Left ventricle myocardium inferior (tissue), 1 donor: ENCODE measurements around the gene GPR31. TPM values are rescaled to one million over a fixed set of nuclear protein-coding genes. Genes with fewer than 3 reads are reported as not detected.
A peak's percentile ranks its signal among the peaks of the same experiment; 100 is the strongest.

ENCODE experiments used
- DNase-seq: peaks from one replicate; pipeline ENCODE4 v3.0.0-alpha.2; 2020
- H3K27ac ChIP-seq: fragments of 200-600 bp; replicated peaks from 2 replicates; pipeline ENCODE4 v1.8.0; 2021
- H3K27me3 ChIP-seq: fragments of 200-600 bp; 2 replicates; pipeline ENCODE4 v1.8.0; 2021; ENCODE audit warnings: low read depth
- H3K36me3 ChIP-seq: fragments of 200-600 bp; 2 replicates; pipeline ENCODE4 v1.8.0; 2021
- H3K4me1 ChIP-seq: fragments of 200-600 bp; 2 replicates; pipeline ENCODE4 v1.8.0; 2021
- H3K4me3 ChIP-seq: fragments of 200-600 bp; 2 replicates; pipeline ENCODE4 v1.8.0; 2021; ENCODE audit warnings: mild to moderate bottlenecking, moderate library complexity
- H3K9me3 ChIP-seq: fragments of 200-600 bp; replicated peaks from 2 replicates; pipeline ENCODE4 v1.8.0; 2021
- intact Hi-C: fragments of 100-400 bp; cut with micrococcal nuclease; formaldehyde crosslinking; loops from one replicate; pipeline ENCODE4 v1.11.0; 2022
- total RNA-seq: library from RNA; stranded (reverse); fragmentation: NEBNext Ultra II Directional; extraction: Animal tissue kit (Norgen Biotek cat#: 25700); gene quantifications from one replicate; pipeline ENCODE4 v1.2.1, GENCODE V29; 2021
- TF ChIP-seq, protein P1 (sequence below): fragments of 200-600 bp; IDR thresholded peaks from 2 replicates; pipeline ENCODE4 v1.8.0; 2021; ENCODE audit warnings: antibody characterized with exemption, mild to moderate bottlenecking, borderline replicate concordance
- donor health status: DM: no; HTN: yes; CAD: no; lungs with severe emphysema.

GPR31 gene
- total RNA-seq, 1 donor from 2014 or later, result not detected

DNA sequence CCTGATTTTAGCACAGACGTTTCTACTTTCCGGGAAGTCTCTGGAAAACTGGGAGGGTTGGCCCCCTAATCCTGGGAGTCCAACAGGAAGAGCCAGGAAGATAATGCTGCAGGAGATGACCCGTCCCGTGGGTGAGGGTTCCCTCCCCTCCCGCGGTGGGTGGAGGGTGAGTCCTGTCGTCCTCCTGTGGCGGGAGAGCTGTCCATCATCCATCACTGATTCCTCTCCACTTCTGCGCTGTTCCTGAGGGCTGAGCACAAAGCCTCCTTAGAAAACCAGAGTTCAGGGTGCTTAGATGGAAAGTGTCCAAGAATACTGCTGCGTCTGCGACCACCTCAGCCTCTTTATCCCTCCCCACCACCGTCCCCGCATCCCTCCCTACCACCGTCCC lies 40.9 kb downstream of the GPR31 start:
- TF ChIP-seq, protein P1, sequence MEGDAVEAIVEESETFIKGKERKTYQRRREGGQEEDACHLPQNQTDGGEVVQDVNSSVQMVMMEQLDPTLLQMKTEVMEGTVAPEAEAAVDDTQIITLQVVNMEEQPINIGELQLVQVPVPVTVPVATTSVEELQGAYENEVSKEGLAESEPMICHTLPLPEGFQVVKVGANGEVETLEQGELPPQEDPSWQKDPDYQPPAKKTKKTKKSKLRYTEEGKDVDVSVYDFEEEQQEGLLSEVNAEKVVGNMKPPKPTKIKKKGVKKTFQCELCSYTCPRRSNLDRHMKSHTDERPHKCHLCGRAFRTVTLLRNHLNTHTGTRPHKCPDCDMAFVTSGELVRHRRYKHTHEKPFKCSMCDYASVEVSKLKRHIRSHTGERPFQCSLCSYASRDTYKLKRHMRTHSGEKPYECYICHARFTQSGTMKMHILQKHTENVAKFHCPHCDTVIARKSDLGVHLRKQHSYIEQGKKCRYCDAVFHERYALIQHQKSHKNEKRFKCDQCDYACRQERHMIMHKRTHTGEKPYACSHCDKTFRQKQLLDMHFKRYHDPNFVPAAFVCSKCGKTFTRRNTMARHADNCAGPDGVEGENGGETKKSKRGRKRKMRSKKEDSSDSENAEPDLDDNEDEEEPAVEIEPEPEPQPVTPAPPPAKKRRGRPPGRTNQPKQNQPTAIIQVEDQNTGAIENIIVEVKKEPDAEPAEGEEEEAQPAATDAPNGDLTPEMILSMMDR, result no peak
- no peaks in the 10 kb centered on the region for H3K9me3 ChIP-seq
- peaks cover 91% of the 10 kb centered on the region for H3K27me3 ChIP-seq
- peaks cover 3% of the 10 kb centered on the region for H3K4me1 ChIP-seq
- DNase-seq, result no peak
- intact Hi-C loops, result no loop called here
- H3K4me3 ChIP-seq, result no peak overlapping the region
- H3K36me3 ChIP-seq, result no peaks in the 10 kb centered on the region
- H3K27ac ChIP-seq, result no peak overlapping the region

DNA sequence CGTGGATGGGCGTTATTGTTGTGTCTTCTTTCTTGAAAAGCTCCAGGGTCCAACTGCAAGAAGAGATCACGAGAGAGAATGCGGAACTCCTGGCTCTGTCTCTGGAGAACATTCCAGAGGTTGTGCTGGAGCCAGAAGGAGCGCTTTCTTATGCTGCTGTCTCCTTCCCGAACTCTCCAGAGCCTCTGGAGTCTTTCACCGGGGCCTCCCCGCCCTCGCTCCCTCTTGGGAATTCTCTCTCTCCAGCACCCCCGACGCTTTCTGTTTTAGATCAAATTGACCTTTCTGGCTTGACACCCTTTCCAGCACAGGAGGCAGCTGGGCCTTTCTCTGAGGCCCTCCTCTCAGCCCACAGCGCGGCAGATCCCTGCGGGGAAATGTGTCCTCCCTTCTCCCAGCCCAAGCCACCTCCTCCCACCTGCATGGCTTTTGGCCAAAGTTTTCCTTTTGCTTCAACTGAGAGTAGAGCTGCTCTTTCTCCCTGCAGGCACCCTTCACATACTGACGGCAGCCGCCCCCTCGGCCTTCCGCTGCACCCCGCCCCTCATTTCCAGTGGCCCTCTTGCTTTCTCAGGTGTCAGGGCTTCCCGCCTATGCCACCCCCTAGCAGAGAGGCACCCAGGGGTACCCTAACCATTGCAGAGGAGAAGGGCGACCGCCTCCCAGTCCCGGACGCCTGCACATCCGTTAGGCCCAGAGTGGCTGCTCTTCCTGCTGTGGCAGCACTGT lies 41.5 kb downstream of the GPR31 start:
- H3K27ac ChIP-seq, result no peak overlapping the region
- TF ChIP-seq, protein P1, result no peak
- H3K36me3 ChIP-seq, result no peaks in the 10 kb centered on the region
- H3K4me3 ChIP-seq, result peak overlapping the region; percentile 14
- peaks cover 3% of the 10 kb centered on the region for H3K4me1 ChIP-seq
- H3K9me3 ChIP-seq, result no peaks in the 10 kb centered on the region
- no peak for DNase-seq
- peaks cover 91% of the 10 kb centered on the region for H3K27me3 ChIP-seq
- intact Hi-C loops, result no loop called here

DNA sequence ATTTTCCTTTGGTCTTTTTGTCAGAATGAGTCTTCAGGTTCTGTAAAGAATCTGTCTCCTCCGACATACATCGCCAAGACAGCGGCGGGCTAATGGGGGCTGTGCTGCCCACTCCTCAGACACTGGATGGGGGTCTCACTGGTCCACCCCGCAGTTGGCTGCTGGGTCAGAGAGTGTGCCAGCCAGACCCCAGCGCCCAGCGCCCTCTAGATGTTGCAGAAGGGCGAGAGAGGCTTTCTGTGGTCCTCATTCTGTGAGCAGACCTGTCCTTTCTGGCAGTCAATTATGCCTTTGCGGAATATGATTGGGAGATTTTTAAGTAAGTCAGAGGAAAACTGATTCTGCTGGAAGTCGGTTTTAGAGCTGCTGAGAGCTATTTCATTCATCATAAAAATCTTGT lies 42.7 kb downstream of the GPR31 start:
- Histone ChIP-seq H3K36me3 (no peaks in the 10 kb centered on the region), H3K4me3 (no peak overlapping the region), H3K27ac (no peak overlapping the region), H3K9me3 (no peaks in the 10 kb centered on the region), H3K4me1 (peaks cover 3% of the 10 kb centered on the region), H3K27me3 (peaks cover 94% of the 10 kb centered on the region)
- intact Hi-C loops, result no loop called here
- TF ChIP-seq, protein P1, result no peak
- no peak for DNase-seq

DNA sequence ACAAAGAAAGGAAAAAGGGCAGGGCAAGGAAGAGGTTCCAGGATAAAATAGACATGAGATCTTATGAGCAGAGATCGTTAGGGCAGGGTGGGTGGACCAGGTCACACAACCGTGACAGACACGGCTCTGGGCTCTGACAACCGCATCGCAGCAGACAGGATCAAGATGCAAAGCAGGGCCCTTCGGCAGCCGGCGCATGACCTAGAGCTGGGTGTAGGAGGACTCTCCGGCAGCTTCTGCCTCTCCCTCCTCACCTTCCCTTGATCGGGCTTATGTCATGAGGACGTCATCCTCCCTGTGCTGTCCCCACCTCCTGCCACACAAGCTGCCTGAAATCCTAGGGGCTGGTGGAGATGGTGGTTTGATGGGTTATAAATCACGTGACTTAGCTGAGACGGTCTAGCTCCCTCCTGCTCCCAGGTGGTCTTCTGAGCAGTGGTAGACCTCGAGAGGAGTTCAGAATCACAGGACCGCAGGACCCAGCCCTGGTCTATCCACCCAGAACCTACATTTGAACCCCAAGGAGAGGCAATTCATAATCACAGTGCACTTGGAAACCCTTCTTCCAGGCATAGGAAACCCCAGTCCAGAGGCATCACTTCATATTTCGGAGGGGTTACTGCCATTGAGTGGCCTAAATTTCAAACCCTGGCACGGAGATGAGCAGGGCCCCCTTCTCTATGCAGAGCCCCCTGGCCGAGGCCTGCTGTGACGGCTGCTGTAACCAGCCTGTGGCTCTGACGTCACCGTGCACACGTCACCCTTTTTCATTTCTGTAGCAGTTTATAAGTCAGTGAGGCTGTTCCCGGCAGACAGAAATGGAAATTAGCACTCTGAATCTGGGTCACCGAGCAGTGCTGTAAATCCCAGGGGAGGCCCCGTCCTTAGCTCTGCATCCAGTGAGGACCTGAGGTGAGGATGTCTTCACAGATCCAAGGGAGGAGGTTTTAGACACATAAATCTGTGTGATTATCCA lies 43.6 kb downstream of the GPR31 start:
- DNase-seq, result no peak
- H3K27ac ChIP-seq, result no peak overlapping the region
- intact Hi-C loops, result no loop called here
- TF ChIP-seq, protein P1, result no peak
- H3K27me3 ChIP-seq, result peaks cover 94% of the 10 kb centered on the region
- no peaks in the 10 kb centered on the region for H3K9me3 ChIP-seq
- H3K36me3 ChIP-seq, result no peaks in the 10 kb centered on the region
- peaks cover 3% of the 10 kb centered on the region for H3K4me1 ChIP-seq
- H3K4me3 ChIP-seq, result no peak overlapping the region

DNA sequence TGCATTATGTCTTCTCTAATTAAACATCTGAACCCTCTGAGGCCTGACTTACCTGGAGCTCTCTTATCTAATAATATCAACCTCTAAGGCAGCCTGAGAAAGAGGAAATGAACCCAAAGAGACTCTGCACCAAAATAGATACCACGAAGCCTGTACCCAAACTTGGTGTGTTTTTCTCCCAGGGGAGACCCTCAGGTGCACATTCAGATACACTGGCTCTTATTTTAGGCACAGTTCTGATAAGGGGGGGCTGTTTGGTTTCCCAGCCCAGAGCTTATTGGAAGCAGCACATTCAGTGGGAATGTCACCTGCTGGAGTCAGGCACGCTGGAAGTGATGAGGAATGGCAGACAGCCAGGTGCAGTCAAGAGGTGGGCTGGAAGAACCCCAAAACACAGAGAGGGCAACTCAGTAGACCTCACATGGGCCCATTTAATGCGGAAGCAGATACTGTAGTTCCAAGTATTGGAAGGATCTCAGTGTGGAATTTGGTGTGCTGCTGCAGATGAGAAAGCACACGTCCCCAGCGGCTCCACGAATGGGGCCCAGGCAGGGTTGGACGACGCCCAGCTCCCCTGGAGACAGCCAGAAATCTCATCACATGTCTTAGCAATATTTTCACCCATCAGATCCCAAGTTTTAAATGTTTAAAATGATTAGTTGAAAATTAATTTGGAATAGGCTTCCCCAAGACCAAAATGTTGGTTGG lies 44.6 kb downstream of the GPR31 start:
- Histone ChIP-seq H3K27ac (no peak overlapping the region), H3K9me3 (no peaks in the 10 kb centered on the region), H3K27me3 (peaks cover 94% of the 10 kb centered on the region), H3K4me3 (no peak overlapping the region), H3K36me3 (no peaks in the 10 kb centered on the region), H3K4me1 (peaks cover 3% of the 10 kb centered on the region)
- DNase-seq, result no peak
- intact Hi-C loops, result no loop called here
- TF ChIP-seq, protein P1, result no peak
